GM19452 (cell line): ENCODE data around the gene RABGAP1L.
"Not testable (repeated sequence)": the region's sequence is repeated elsewhere in the genome, so short reads cannot be mapped to it uniquely, and the experiment has no call there.

Experiments
- ATAC-seq: cut with Tn5 transposase; IDR thresholded peaks from one replicate; pipeline ENCODE4 v1.9.1; 2021; ENCODE audit not compliant: unreplicated experiment

The RABGAP1L gene

DNA sequence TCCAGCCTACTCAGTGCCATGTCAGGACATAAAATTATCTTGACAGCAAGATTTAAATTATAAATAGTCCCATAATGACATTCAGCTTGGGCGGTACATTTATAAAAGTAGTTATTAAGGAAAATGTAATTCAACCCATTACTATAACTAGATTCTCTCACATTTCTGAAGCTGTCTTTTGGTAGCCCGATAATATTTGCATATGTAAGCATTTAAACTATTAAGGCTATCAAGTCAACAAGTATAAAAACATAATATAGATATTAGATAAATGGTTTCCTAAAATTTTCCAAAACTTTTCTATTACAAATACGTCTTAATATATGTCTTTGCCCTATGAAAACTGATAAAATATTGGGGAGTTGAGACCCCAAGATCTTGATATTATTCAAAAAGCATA, 266.8 kb downstream of the RABGAP1L start:
- ATAC-seq, result no peak

DNA sequence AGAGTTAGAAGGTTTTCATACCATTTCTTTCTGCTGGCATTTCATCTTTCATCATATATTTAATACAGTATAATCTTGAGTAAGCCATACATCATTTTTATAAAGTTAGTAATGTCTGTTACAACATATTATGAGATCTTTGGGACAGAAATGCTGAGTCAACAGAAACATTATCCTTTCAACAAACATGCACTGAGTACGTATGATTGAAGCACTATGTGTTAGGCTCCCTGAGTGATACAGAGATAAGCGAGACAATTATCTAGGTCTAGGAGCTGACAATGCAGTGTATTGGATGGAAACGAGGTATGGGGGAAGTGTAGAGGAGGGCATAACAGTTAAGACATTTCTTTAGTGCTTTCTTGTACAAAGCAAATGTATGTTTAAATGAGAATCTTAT, 268.7 kb downstream of the RABGAP1L start:
- no peak for ATAC-seq

DNA sequence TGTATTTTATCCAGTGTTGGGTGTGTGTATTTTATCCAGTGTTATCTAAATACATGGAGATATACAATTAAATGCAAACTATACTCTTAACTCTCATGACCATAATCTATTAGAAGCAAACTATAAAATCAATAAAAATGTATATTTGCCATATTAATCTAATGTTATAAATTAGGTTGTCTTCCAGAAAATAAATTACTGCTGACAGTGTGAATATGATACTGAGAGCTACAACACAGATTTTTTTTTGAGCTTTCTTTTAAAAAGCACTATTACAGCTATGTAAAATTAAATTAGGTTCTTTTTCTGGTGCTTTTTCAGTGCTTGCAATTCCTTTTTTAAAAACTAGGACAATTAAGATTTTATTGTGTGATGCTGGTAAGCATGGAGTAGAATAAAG, 269.4 kb downstream of the RABGAP1L start:
- no peak for ATAC-seq

DNA sequence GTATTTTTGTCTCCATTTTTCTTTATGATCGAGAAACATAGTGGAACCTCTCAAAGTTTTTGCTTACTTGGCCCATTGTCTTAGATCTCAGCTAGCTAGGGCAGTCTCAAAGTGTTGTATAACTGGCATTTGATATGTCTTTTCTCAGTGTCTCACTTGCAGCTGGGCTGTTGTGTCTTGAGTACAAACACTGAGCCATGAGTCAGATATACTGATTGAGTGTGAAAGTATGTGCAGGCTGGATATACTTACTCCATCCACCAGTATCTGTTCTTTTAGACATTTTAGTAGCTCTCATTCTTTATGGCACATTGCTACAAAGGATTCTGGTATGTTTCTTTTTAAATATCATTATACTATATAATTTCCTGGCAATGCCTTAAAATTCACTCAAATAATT, 274.1 kb downstream of the RABGAP1L start:
- ATAC-seq, result no peak

DNA sequence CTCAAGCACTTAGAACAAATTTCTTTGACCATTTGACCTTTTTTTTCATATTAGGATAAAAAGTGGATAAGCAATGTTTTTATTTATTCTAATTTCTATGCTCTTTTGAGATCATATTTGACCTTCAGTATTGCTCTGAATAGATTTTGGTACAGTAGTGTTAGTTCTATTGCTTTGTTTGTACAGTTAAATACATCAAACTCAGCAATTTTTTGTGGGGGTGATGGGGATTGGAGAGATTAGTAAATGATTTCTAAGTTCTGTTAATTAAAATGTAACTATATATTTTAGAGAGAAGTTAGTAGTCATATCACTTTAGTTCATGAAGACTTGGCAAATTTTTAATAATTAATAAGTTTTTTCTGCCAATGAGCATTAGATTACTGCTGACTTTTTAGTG, 286.0 kb downstream of the RABGAP1L start:
- no peak for ATAC-seq

DNA sequence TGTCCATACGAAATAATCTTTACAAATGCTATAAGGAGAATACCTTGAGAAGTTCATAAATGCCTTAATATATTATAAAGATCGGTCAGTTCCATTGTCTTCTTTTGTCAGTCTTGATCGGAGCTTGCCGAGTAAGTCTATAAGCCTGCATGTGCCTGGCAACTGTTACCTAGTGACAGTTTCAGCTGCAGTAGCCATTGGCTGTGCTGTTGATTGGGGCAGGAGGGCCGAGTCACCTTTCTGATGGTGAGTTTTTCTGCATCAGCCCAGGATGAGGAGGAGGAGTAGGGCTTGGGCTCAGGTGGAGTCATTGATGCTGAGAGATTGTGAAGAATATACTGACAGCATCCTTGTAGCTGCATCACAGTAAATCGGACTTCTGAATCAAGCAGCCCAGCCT, 286.5 kb downstream of the RABGAP1L start:
- ATAC-seq, result no peak

DNA sequence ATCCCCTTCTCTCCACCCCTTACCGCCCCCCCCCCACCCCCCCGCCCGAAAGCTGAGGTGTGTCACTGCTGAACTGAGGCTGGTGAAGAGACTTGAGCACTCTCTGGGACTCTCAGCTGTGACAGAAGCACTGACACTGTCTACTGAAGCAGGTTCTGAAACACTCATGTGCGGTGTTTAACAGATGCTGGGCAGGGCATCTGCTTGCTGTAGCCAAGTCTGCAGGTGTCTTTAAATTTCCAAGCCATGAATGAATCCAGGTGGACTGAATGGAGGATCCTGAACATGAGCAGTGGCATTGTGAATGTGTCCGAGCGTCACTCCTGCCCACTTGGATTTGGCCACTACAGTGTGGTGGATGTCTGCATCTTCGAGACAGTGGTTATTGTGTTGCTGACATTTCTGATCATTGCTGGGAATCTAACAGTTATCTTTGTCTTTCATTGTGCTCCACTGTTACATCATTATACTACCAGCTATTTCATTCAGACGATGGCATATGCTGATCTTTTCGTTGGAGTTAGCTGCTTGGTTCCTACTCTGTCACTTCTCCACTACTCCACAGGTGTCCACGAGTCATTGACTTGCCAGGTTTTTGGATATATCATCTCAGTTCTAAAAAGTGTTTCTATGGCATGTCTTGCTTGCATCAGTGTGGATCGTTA, 288.7 kb downstream of the RABGAP1L start, which contains the start of gene GPR52:
TSS of gene GPR52 (plus strand) at position 99 of the 665 bp plus-strand sequence. CDS start at position 247, 148 bp downstream.
- ATAC-seq, result no peak

DNA sequence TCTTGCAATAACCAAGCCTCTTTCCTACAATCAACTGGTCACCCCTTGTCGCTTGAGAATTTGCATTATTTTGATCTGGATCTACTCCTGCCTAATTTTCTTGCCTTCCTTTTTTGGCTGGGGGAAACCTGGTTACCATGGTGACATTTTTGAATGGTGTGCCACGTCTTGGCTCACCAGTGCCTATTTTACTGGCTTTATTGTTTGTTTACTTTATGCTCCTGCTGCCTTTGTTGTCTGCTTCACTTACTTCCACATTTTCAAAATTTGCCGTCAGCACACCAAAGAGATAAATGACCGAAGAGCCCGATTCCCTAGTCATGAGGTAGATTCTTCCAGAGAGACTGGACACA, 289.2 kb downstream of the RABGAP1L start:
- ATAC-seq, result no peak

DNA sequence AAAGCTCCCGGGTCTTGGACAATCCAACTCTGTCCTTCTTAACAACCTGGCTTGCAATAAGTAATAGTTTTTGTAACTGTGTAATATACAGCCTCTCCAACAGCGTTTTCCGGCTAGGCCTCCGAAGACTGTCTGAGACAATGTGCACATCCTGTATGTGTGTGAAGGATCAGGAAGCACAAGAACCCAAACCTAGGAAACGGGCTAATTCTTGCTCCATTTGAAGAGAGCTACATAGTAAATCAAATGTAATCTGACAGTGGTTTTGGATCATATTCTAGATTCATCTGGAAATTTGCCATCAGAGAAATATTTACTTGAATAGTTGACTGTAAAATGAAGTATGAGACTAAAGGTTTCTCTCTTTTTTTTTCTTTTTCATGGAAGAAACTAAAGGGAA, 289.7 kb downstream of the RABGAP1L start:
- ATAC-seq, result no peak

DNA sequence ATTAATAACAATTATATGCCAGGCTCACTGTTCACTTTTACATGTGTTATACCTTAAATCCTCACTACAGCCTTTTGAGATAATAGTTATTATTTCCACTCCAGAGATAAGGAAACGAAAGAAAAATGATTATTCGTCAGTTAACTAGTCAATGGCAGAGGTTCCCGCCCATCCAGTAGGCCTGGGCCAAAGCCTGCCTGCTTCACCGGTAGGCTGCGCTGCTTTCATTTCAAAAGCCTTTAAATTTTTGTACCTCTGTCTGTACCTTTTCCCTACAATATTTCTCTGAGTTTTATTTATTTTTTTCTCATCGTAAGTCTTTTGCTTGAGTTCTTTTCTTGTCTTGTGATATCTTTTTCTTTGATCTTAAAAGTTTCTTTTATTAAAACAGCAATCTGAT, 292.1 kb downstream of the RABGAP1L start:
- ATAC-seq, result no peak

DNA sequence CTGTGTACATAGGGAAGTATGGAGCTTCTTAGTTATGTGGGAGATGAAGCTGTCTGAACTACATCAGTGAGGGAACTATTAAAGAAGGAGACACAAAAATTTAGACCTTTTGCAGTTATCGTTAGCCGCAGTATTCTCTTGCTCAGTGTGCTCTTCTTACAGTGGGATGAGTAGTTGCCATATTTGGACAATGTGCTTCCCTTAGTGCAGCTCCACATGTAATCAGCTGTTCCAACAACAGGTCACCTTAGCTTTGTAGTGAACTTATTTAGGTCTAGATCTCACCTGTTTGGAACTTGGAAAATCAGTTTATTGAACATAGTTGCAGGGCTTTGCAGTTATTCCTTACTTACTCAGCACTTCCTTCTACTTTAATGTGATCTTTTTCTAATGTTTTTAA, 306.5 kb downstream of the RABGAP1L start:
- no peak for ATAC-seq

DNA sequence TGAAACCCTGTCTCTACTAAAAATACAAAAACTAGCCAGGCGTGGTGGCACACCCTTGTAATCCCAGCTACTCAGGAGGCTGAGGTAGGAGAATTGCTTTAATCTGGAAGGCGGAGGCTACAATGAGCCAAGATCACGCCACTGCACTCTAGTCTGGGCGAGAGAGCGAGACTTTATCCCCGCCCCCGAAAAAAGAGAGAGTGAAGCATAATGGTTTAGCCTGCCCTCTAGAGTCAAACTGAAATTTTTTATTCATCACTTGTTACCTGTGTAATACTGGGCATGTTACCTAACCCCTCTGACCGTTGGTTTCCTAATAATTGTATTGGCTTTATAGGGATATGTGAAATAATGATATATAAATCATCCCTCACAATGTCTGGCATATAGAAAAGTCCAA, 307.3 kb downstream of the RABGAP1L start:
- ATAC-seq, result no peak

DNA sequence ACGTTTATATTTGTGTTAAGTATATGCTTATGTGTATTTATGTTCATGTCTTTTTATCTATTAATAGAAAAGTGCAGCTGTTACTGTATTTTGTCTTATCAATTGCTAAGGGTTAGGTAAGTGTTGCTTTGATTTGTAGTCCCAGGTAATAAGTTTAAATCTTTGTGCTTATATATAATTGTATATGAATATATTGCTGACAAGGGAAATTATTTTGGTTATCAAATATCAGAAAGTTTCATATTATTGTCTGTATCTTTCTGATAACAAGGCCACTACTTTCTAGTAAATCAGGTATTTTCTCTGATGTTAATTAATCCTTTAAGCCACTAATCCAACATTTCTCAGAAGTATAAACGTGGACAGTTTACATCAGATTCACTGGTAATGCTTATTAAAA, 309.7 kb downstream of the RABGAP1L start:
- ATAC-seq, result no peak

DNA sequence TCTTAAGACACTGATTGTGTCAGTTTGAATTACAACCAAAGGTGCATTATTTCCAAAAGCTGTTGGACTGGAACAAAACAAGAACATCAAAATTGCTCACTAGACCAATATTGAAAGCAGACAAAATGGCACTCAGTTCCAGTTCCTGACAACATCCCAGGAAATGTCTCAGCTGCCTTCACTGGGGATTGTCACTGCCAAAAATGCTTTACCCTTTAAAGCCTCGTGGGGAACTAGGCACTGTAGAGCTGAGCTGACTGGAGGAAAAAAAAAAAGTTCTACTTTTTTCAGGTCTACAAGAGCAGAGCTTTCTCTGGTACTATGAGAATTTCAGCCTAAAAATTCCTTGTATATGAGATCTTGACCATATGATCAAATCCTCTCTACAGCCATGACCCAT, 310.4 kb downstream of the RABGAP1L start:
- no peak for ATAC-seq

DNA sequence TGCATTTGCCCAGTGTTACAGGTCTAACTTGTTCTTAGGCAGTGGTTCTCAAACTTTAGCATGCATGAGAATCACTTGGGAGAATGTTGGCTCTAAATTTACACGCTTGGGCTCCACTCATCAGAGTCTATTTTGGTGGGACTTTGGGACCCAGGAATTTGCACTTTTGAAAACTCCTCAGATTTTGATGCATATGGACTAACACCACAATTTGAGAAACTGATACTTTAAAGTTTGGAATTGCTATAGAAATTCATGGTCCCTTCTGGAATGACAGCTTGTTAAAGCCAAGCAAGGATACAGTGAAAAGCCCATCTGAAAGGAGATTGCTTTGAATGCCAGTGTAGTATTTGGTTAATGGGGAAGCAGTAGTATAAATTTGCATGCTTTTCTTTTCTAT, 320.0 kb downstream of the RABGAP1L start:
- no peak for ATAC-seq

DNA sequence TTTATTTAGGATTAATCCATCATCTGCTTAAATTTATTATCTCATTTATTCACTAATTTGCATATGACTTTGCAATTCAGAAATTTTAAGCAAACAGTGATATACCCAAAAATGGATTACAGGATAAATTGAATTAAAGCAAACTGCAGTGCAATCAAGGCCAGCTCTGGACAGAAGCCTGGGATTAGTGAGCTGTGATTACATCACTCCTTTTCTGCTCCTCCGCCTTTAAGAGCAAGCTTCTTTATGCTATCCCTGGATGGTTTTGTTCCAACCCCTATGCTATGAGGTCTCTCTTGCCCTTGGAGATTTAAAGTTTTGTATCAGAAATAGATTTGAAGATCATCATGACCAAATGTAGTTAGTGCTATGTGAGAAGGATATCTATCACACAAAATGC, 321.0 kb downstream of the RABGAP1L start:
- ATAC-seq, result no peak

DNA sequence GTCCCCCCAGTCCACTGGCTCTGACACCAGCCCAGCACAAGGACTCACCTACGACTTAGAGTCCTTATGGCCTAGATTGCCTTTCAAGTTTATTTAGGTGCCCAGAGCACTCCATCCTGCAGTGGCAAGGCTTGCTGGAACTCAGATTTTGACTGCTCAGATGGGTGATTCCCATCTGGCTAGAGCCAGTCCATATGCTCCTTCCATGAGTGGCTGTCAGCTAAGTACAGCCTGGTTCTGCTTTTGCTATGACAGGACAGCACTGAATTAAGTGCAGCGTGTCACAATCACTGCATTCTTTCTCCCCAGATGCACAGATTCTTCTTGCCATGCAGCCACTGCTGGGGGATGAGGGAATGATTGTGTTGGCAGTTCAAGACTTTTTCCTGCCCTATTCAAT, 332.3 kb downstream of the RABGAP1L start:
- ATAC-seq, result no peak

DNA sequence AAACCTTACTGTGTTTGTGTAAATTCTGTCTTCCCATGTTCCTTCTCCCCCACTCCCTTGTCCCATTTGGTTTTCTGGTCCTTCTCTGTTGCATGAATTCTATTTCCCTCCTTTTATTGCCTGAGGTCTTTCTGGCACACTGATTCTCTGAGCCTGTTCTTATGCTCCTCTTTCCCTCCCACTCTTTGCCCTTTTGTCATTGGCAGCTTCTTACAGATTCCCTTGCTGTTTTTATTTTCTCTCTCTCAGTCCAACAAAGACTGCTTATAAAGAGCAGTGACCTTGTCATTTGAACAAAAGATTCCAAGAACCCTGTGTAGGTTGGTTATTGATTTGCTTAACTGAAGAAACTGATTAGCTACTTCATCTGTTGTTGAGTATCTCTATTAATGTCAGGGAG, 338.2 kb downstream of the RABGAP1L start:
- ATAC-seq, result no peak

DNA sequence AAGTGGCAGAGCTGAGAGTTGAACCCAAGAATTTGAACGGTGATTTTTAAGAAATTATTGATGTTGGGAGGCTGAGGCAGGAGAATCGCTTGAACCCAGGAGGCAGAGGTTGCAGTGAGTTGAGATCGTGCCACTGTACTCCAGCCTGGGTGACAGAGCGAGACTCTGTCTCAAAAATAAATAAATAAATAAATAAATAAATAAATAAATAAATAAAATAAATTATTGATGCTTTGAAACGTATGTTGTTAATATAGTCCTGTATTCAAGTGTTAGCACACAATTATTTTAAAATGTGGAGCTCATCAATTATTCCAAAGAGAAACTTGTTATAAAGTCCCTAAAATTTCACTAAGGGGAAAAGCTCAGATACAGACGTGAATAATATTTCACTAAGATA, 357.4 kb downstream of the RABGAP1L start:
- not testable (repeated sequence) for ATAC-seq

DNA sequence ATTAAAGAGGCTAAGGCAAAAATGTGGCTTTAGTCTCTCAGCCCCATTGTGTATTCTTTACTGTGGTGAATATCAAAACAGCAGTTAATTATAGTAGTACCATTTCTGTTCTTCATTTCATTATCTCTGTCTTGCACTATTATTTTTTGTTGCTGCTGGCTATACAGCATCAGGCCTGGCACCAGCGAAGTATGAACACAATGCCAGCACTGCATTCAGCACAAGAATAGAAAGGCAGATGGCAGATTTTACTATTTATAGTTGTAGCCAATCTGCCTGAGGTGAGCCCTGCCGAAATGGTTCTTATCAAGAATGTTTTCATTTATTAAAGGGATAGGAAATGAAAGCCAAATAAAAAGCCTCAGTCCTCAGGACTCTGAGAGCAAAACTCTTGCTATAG, 360.5 kb downstream of the RABGAP1L start:
- ATAC-seq, result no peak

DNA sequence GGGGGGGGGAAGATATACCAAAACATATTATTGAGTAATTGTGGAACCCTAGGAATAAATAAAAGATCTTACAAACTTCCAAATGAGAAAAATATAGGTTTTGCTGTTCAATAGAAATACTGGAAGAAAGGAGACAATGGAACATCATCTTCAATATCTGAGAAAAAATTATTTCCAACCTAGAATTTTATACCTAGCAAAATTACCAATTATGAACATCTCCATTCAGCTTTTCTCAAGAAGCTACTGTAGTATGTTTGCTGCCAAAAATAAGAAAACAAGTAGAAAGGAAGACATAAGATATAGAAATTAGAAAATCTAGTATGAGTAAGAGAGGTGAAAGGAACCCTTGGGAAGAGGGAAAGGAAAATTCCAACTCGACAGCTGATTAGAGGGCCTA, 372.4 kb downstream of the RABGAP1L start:
- ATAC-seq, result no peak

DNA sequence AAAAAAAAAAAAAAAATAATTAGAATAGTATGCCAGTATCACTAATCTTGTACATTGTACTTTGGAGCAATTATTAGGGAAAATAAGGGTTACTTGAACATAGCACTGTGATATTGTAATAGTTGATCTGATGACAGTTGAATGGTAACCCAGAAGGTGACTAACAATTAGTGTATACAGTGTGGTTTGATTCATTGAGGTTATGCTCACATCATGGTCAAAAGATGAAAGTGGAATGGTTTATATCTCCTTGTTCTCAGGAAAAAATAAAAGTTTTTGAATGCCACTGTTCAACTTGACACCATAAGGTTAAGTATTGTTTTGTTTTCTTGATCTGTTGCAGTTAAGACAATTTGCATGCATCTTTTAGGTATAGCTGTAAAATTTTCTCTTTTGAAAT, 375.5 kb downstream of the RABGAP1L start:
- ATAC-seq, result no peak

DNA sequence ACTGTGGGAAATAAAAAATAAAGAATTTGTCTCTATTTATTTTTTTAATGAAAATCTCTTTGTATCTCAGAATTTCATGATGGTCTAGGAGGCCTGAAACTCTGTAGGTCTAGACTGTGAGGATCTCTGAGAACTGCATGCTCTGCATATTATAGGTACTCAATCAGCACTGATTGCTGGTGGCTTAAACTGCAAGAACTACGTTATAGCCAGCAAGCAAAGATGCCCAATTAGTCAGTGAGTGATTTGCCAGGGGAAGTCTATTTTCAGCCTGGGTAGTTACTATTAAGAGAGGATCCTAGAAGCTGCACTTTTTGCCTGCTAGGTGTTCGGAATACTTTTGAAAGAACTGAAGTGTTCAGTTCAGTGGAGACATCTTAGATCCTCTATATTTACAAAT, 375.9 kb downstream of the RABGAP1L start:
- ATAC-seq, result no peak

DNA sequence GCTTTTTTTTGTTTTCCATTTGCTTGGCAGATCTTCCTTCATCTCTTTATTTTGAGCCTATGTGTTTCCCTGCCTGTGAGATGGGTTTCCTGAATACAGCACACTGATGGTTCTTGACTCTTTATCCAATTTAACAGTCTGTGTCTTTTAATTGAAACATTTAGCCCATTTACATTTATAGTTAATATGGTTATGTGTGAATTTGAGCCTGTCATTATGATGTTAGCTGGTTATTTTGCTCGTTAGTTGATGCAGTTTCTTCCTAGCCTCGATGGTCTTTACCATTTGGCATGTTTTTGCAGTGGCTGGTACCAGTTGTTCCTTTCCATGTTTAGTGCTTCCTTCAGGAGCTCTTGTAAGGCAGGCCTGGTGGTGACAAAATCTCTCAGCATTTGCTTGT, 384.1 kb downstream of the RABGAP1L start:
- ATAC-seq, result not testable (repeated sequence)
